HL-60 (cell line): ENCODE results near the gene RNASEH2A. TPM values are rescaled to one million over a fixed set of nuclear protein-coding genes. Genes with fewer than 3 reads are reported as not detected.

ENCODE experiments used
- DNase-seq, 2 experiments: peaks; one replicate each; pipeline ENCODE4 v3.0.0-alpha.2; 2010 to 2020; ENCODE audit warnings: low read depth in 1 of 2, low spot score in 1 of 2
- H3K27ac ChIP-seq: fragments of 250-450 bp; sonication (Bioruptor Pico); replicated peaks from 2 replicates; pipeline ENCODE4 v1.5.1; 2020; ENCODE audit warnings: mild to moderate bottlenecking, moderate library complexity
- H3K27me3 ChIP-seq: fragments of 250-450 bp; sonication (Bioruptor Pico); 2 replicates; pipeline ENCODE4 v1.5.1; 2021; ENCODE audit warnings: mild to moderate bottlenecking, moderate library complexity; ENCODE audit not compliant: insufficient read depth, poor library complexity, severe bottlenecking
- H3K4me3 ChIP-seq: replicated peaks from 2 replicates; pipeline ENCODE4 v1.5.1; 2011; ENCODE audit warnings: mild to moderate bottlenecking, control low read depth, low read length; ENCODE audit not compliant: insufficient read depth
- GABPA ChIP-seq: IDR thresholded peaks from 2 replicates; pipeline ENCODE4 v1.6.1; 2012; ENCODE audit warnings: low read depth
- POLR2AphosphoS5 ChIP-seq: IDR thresholded peaks from 2 replicates; pipeline ENCODE4 v1.6.1; 2012; ENCODE audit warnings: low read depth
- SPI1 ChIP-seq: IDR thresholded peaks from 2 replicates; pipeline ENCODE4 v1.6.1; 2012; ENCODE audit warnings: low read depth, mild to moderate bottlenecking, borderline replicate concordance
- microRNA-seq: library from miRNA; unstranded; fragments of <30 nt; microRNA quantifications from one replicate; pipeline ENCODE4, GENCODE V29; 2018
- TF ChIP-seq, protein P1 (sequence below): IDR thresholded peaks from one replicate; pipeline ENCODE4 v1.5.1; 2011; ENCODE audit warnings: low read length, control low read depth, inconsistent platforms; ENCODE audit not compliant: insufficient read depth
- TF ChIP-seq, protein P2 (sequence below): IDR thresholded peaks from 2 replicates; pipeline ENCODE4 v1.6.1; 2012; ENCODE audit warnings: low read depth; ENCODE audit not compliant: insufficient replicate concordance

The RNASEH2A gene

DNA sequence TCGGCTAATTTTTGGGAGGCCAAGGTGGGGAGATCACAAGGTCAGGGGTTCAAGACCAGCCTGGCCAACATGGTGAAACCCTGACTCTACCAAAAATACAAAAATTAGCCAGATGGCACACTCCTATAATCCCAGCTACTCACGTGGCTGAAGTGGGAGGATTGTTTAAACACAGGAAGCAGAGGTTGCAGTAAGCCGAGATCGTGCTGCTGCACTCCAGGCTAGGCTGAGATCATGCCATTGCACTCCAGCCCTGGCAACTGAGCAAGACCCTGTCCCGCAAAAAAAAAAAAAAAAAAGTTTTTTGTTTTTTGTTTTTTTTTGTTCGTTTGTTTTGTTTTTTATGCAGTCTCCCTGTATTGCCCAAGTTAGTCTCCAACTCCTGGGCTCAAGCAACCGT lies 53.2 kb downstream of the RNASEH2A start:
- Histone ChIP-seq H3K27me3 (no peaks in the 10 kb centered on the region), H3K27ac (no peak overlapping the region), H3K4me3 (no peak overlapping the region)
- no peak for DNase-seq
- TF ChIP-seq, protein P1, sequence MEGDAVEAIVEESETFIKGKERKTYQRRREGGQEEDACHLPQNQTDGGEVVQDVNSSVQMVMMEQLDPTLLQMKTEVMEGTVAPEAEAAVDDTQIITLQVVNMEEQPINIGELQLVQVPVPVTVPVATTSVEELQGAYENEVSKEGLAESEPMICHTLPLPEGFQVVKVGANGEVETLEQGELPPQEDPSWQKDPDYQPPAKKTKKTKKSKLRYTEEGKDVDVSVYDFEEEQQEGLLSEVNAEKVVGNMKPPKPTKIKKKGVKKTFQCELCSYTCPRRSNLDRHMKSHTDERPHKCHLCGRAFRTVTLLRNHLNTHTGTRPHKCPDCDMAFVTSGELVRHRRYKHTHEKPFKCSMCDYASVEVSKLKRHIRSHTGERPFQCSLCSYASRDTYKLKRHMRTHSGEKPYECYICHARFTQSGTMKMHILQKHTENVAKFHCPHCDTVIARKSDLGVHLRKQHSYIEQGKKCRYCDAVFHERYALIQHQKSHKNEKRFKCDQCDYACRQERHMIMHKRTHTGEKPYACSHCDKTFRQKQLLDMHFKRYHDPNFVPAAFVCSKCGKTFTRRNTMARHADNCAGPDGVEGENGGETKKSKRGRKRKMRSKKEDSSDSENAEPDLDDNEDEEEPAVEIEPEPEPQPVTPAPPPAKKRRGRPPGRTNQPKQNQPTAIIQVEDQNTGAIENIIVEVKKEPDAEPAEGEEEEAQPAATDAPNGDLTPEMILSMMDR, result no peak
- TF ChIP-seq POLR2AphosphoS5, result no peak
- no peak for TF ChIP-seq GABPA
- TF ChIP-seq, protein P2, sequence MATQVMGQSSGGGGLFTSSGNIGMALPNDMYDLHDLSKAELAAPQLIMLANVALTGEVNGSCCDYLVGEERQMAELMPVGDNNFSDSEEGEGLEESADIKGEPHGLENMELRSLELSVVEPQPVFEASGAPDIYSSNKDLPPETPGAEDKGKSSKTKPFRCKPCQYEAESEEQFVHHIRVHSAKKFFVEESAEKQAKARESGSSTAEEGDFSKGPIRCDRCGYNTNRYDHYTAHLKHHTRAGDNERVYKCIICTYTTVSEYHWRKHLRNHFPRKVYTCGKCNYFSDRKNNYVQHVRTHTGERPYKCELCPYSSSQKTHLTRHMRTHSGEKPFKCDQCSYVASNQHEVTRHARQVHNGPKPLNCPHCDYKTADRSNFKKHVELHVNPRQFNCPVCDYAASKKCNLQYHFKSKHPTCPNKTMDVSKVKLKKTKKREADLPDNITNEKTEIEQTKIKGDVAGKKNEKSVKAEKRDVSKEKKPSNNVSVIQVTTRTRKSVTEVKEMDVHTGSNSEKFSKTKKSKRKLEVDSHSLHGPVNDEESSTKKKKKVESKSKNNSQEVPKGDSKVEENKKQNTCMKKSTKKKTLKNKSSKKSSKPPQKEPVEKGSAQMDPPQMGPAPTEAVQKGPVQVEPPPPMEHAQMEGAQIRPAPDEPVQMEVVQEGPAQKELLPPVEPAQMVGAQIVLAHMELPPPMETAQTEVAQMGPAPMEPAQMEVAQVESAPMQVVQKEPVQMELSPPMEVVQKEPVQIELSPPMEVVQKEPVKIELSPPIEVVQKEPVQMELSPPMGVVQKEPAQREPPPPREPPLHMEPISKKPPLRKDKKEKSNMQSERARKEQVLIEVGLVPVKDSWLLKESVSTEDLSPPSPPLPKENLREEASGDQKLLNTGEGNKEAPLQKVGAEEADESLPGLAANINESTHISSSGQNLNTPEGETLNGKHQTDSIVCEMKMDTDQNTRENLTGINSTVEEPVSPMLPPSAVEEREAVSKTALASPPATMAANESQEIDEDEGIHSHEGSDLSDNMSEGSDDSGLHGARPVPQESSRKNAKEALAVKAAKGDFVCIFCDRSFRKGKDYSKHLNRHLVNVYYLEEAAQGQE, result no peak
- TF ChIP-seq SPI1, result no peak

Small RNAs within 50 kb of the gene (microRNA-seq; reads per million reads assigned to microRNA genes)
- gene MIR5684 (not detected), gene MIR6794 (not detected)
